Lower leg skin (tissue), 4 donors: ENCODE data around the gene KMT2D. TPM values are rescaled to one million over a fixed set of nuclear protein-coding genes. Genes with fewer than 3 reads are reported as not detected.

Source experiments
- DNase-seq, 2 donors: peaks; one replicate each; pipeline ENCODE4 v3.0.0-alpha.2; 2019; ENCODE audit warnings: low spot score in 2 of 2
- H3K4me3 ChIP-seq: fragments of 200-600 bp; sonication (generic); 2 replicates; pipeline ENCODE4 v1.5.1; 2017; ENCODE audit warnings: mild to moderate bottlenecking, low read depth; ENCODE audit not compliant: poor library complexity, severe bottlenecking
- POLR2A ChIP-seq, 2 donors: fragments of 450-650 bp; IDR thresholded peaks; one replicate each; pipeline ENCODE4 v1.6.1; 2016 to 2017; ENCODE audit warnings: antibody characterized with exemption in 2 of 2, mild to moderate bottlenecking in 1 of 2, moderate library complexity in 1 of 2
- WGBS, 2 donors: methylation state at CpG; one replicate each; pipeline ENCODE4 v1.1.5; 2018; 5-methylcytosine and 5-hydroxymethylcytosine counted together
- intact Hi-C: fragments of 100-400 bp; cut with DNase I; formaldehyde crosslinking; loops from one replicate; pipeline ENCODE4 v1.15.0; 2023; ENCODE audit warnings: low total_unique reads
- total RNA-seq, 4 donors: library from RNA; depleted of rRNA; stranded (reverse); fragments of >200 nt; gene quantifications; one replicate each; pipeline ENCODE4 v1.1.0, GENCODE V29; 2016
- TF ChIP-seq, protein P1 (sequence below), 3 donors: fragments of 450-650 bp; IDR thresholded peaks; one replicate each; pipeline ENCODE4 v1.5.1; 2016; ENCODE audit warnings: antibody characterized with exemption in 3 of 3, mild to moderate bottlenecking in 3 of 3, moderate library complexity in 2 of 3

Gene KMT2D
- total RNA-seq, 4 donors from 2014 or later, result 43.2 to 169 (median 79.6) TPM

DNA sequence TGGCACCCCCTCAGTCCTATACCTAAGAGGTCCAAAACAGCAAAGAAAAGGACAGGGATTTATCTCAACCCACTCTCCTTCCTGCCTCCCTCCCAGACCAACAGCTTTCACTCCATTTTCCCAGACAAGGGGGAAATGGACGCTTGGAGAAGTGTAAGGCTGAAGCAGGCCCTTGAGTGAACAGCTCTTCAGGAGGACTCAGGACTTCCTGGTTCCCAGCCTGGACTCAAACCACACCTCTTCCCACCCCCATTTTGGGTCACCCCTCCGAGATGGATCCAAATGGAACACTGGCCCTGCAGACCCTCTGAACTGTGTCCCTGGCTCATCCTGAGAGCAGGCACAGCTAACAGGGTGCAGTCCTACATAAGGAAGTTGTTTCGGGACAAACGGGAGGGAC lies 2.7 kb downstream of the KMT2D start:
- intact Hi-C loops, result no loop called here
- no peak for DNase-seq
- TF ChIP-seq, protein P1, sequence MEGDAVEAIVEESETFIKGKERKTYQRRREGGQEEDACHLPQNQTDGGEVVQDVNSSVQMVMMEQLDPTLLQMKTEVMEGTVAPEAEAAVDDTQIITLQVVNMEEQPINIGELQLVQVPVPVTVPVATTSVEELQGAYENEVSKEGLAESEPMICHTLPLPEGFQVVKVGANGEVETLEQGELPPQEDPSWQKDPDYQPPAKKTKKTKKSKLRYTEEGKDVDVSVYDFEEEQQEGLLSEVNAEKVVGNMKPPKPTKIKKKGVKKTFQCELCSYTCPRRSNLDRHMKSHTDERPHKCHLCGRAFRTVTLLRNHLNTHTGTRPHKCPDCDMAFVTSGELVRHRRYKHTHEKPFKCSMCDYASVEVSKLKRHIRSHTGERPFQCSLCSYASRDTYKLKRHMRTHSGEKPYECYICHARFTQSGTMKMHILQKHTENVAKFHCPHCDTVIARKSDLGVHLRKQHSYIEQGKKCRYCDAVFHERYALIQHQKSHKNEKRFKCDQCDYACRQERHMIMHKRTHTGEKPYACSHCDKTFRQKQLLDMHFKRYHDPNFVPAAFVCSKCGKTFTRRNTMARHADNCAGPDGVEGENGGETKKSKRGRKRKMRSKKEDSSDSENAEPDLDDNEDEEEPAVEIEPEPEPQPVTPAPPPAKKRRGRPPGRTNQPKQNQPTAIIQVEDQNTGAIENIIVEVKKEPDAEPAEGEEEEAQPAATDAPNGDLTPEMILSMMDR (IDR thresholded peaks at IDR 0.05), result no peak
- TF ChIP-seq POLR2A (IDR thresholded peaks at IDR 0.05), result no peak
- H3K4me3 ChIP-seq, result peak overlapping the region; percentile 17
- WGBS, 2 donors, result 0 to 2% methylated on average over 4 of the region's 4 CpGs

DNA sequence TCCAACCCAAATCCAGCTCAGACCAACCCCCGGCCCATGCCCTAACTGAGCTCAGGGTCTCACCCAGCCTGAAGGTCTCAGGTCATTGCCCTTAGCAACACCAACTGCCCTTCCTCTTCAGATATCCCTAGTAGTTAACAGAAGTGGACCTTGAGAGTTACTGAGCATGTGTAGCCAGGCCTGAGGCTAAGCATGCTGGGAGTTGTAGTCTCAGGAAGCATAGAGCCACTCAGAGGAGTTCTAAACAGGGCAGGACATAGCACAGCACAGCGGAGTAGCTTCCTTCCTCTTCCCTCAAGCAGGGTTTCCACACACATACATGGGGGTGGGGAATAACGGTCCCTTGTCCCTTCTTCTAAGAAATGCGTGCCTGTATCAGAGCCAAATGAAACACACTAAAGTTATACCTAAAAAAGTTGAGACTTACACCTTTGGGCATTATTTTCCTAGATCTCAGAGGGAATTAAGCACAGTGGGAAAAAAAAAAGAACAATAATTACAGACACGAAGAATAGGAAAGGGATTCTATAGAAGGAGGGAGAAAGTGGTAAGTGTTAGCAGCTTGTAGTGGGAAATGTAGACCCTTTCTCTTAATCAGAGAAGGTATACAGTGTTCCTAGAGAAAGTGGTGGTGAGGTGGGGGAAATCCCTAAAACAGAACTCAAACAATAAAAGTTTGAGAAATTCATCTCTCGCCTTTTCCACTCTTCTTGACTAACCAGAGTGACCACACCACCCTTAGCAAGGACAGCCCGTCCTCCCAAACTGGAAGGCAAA lies 4.4 kb downstream of the KMT2D start:
- H3K4me3 ChIP-seq, result no peak overlapping the region
- peak in 1 of 2 donors; percentile 82 for DNase-seq
- TF ChIP-seq, protein P1 (IDR thresholded peaks at IDR 0.05), result no peak
- TF ChIP-seq POLR2A (IDR thresholded peaks at IDR 0.05), result no peak
- intact Hi-C loops, result no loop called here
- WGBS, 2 donors, result 32 to 33% methylated on average over 7 of the region's 7 CpGs

DNA sequence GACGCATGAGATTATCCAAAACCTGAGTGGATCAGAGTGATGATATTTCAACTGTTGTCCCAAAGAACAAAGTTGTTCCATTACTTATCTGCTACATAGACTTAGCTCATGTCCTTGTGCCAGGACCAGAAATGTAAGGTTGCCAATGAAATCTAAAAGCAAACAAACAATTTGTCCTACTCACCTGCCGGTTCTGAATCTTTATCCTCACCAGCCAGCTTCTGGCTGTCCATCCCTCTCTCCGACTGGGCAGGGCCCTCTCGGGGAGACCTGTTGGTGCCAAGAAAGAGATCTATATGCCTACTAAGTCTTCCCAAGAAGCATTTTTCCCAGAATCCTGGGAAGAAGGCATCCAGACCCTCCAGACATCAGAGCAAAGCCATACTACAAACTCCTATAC lies 5.5 kb downstream of the KMT2D start:
- TF ChIP-seq, protein P1 (IDR thresholded peaks at IDR 0.05), result no peak
- TF ChIP-seq POLR2A (IDR thresholded peaks at IDR 0.05), result no peak
- WGBS, 2 donors, result 86% methylated on average over 4 of the region's 4 CpGs
- H3K4me3 ChIP-seq, result no peak overlapping the region
- DNase-seq, result no peak
- intact Hi-C loops, result no loop called here

DNA sequence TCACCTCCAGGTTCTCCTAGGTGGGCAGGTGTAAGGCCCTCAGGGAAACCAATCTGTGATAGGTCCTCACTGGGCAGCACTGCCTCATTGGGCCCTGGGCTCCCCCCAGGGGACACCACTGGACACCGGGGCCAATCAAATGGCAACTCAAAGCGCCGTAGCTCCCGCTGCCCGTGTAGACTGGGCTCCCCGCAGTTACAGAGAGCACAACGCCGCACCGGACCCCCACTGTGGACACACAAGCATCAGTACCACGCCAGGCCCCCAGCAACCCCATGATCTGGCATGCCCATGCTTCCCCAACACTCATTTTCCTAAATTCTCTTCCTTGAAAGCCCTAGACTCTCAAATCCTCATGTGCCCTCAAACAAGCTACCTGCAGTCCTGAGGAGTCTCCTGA lies 6.1 kb downstream of the KMT2D start:
- no peak for DNase-seq

DNA sequence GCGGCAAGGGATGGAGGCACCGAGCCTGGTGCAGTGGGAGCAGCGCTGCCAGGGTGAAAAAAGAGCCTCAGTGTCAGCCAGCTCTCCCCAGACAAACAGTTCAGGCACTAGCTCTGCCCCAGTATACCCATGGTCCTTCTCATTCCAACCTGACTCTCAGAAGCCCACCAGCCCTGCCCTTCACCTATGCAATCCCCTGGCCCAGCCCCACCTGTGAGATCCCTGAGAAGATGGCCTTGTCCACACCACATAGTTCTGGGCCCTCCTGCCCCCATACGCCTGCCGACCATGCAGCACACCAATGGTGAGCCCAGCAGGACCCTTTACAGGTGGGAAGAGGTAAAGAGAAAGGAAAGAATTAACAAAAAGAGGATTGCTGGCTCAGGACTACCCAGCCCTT lies 6.5 kb downstream of the KMT2D start:
- DNase-seq, result no peak
- TF ChIP-seq, protein P1 (IDR thresholded peaks at IDR 0.05), result no peak
- TF ChIP-seq POLR2A (IDR thresholded peaks at IDR 0.05), result no peak
- 92 to 98% methylated on average over 5 of the region's 5 CpGs for WGBS, 2 donors
- intact Hi-C loops, result no loop called here
- no peak overlapping the region for H3K4me3 ChIP-seq

More for the DNA sequence above, 6.1 kb downstream of the KMT2D start:
- no peak overlapping the region for H3K4me3 ChIP-seq
- TF ChIP-seq POLR2A (IDR thresholded peaks at IDR 0.05), result no peak
- TF ChIP-seq, protein P1 (IDR thresholded peaks at IDR 0.05), result no peak
- intact Hi-C loops, result no loop called here
- WGBS, 2 donors, result 94 to 96% methylated on average over 10 of the region's 10 CpGs
